Heart right ventricle (tissue), 16 donors: ENCODE measurements around the gene AKAP11. TPM values are rescaled to one million over a fixed set of nuclear protein-coding genes. Genes with fewer than 3 reads are reported as not detected.

Source experiments
- ATAC-seq, 8 donors: fragments of 200-7000 bp; cut with Tn5 transposase; one replicate each; pipeline ENCODE4 v1.9.1; 2020; ENCODE audit warnings: mild to moderate bottlenecking in 8 of 8, moderate library complexity in 8 of 8, moderate number of reproducible peaks in 1 of 8
- DNase-seq, 2 donors: peaks; one replicate each; pipeline ENCODE4 v3.0.0-alpha.2; 2020
- H3K27ac ChIP-seq, 10 donors: fragments of 200-600 bp; sonication (generic) in 2 of 10; one replicate each; pipeline versions ENCODE4 v1.5.0 to v1.8.0; 2020 to 2022; ENCODE audit warnings: mild to moderate bottlenecking in 3 of 10
- H3K27me3 ChIP-seq, 7 donors: fragments of 200-600 bp; one replicate each; pipeline ENCODE4 v1.8.0; 2021 to 2022; ENCODE audit warnings: mild to moderate bottlenecking in 2 of 7
- H3K36me3 ChIP-seq, 9 donors: fragments of 200-600 bp; sonication (generic) in 1 of 9; one replicate each; pipeline versions ENCODE4 v1.5.0 to v1.8.0; 2020 to 2022; ENCODE audit warnings: mild to moderate bottlenecking in 2 of 9
- H3K4me1 ChIP-seq, 9 donors: fragments of 200-600 bp; sonication (generic) in 1 of 9; one replicate each; pipeline versions ENCODE4 v1.5.0 to v1.8.0; 2020 to 2022; ENCODE audit warnings: mild to moderate bottlenecking in 4 of 9
- H3K4me3 ChIP-seq, 10 donors: fragments of 200-600 bp; sonication (generic) in 2 of 10; one replicate each; pipeline versions ENCODE4 v1.5.0 to v1.8.0; 2020 to 2022; ENCODE audit warnings: mild to moderate bottlenecking in 7 of 10, moderate library complexity in 2 of 10
- H3K9me3 ChIP-seq, 11 donors: fragments of 200-600 bp in 10 of 11; sonication (generic) in 2 of 11; one replicate each; pipeline versions ENCODE4 v1.5.0 to v1.8.0; 2013 to 2022; ENCODE audit warnings: mild to moderate bottlenecking in 2 of 11, control low read depth in 1 of 11, moderate library complexity in 1 of 11
- CTCF ChIP-seq, 9 donors: fragments of 200-600 bp; sonication (generic) in 2 of 9; IDR thresholded peaks; one replicate each; pipeline versions ENCODE4 v1.5.0 to v1.8.0; 2021 to 2022; ENCODE audit warnings: antibody characterized with exemption in 9 of 9, mild to moderate bottlenecking in 5 of 9, moderate library complexity in 1 of 9
- WGBS, 2 donors: extraction: QIAGEN DNeasy Blood & Tissue Kit; methylation state at CpG; one replicate each; pipeline ENCODE4 v1.1.7; 2013; ENCODE audit warnings: inconsistent platforms in 1 of 2; 5-methylcytosine and 5-hydroxymethylcytosine counted together
- intact Hi-C, 10 donors: fragments of 100-400 bp; cut with DNase I; formaldehyde crosslinking; loops; one replicate each; pipeline versions ENCODE4 v1.11.1 to v1.14.2; 2022
- polyA plus RNA-seq, 2 donors: library from polyadenylated mRNA; stranded (reverse); fragments of 200-250 nt; gene quantifications; one replicate each; pipeline ENCODE4 v1.2.3, GENCODE V29; 2013
- total RNA-seq, 10 donors: library from RNA; stranded (reverse); fragmentation: NEBNext Ultra II Directional in 3 of 10; extraction: Animal tissue kit (Norgen Biotek cat#: 25700) in 3 of 10; gene quantifications; one replicate each; pipeline versions ENCODE4 v1.2.1 to v1.2.4, GENCODE V29; 2021 to 2023
- donor health status: Arrhythmogenic right ventricular cardiomyopathy.
- donor health status: ischemic (EF 13 %, LVEDD 7.1; RV severe dilation, severe dysfunction).
- donor health status: healthy with polysubstance abuse.
- donor health status: DM: no; HTN: yes; CAD: no.
- donor health status: DM: no; HTN: no; CAD: no.
- donor health status: ischemic (EF 25% LVEDD 6.9; RV normal size, moderate dysfunction).
- donor health status: ischemic (EF 25% LVEDD 5.7; RV mildly dilated, moderate dysfunction).
- donor health status: healthy.
- donor health status: DM: yes; HTN: yes; CAD: no.
- donor health status: Ischemic cardiomyopathy.
- donor health status: ischemic (EF 35%, LVEDD 5.7; RV mildly dilated, moderate dysfunction).
- donor health status: nonischemic (EF 11% LVEDD 7.7; RV severe dilation, severe dysfunction).
- donor health status: DM: yes; HTN: yes; CAD: no.
- donor health status: PGD.
- donor health status: ischemic (EF 29% LVEDD 5.4; RV normal size, mild dysfunction).
- donor health status: nonischemic (EF 23%, LVEDD 6.1; RV moderate dilation, normal function).

Gene AKAP11
- total and polyA plus RNA-seq, 12 donors: 3.6 to 36.2 (median 28.1) TPM

- no peak overlapping the region for H3K27ac ChIP-seq
- H3K36me3 ChIP-seq: peaks cover 0 to 98% (median 9%) of the 10 kb centered on the region in 9 donors
- DNase-seq (no peak), ATAC-seq (no peak)
- H3K27me3 ChIP-seq: no peaks in the 10 kb centered on the region
- 65 to 69% methylated on average over 4 of the region's 4 CpGs for WGBS, 2 donors
- no peaks in the 10 kb centered on the region for H3K4me1 ChIP-seq
- intact Hi-C loops: no loop called here
- TF ChIP-seq CTCF (IDR thresholded peaks at IDR 0.05): no peak
- no peak overlapping the region for H3K4me3 ChIP-seq
- no peaks in the 10 kb centered on the region for H3K9me3 ChIP-seq
Observed at GRCh38 chr13:42307461-42307860, 35.5 kb downstream of the AKAP11 start.

GRCh38 chr13:42312817-42313431, 41.0 kb downstream of the AKAP11 start:
- intact Hi-C loops: no loop called here
- Histone ChIP-seq H3K27ac (no peak overlapping the region), H3K27me3 (no peaks in the 10 kb centered on the region), H3K9me3 (no peaks in the 10 kb centered on the region), H3K4me3 (no peak overlapping the region), H3K36me3 (peaks cover 0 to 99% (median 19%) of the 10 kb centered on the region in 9 donors), H3K4me1 (no peaks in the 10 kb centered on the region)
- 69 to 77% methylated on average over 2 of the region's 2 CpGs for WGBS, 2 donors
- DNase-seq (no peak), ATAC-seq (no peak)
- no peak for TF ChIP-seq CTCF (IDR thresholded peaks at IDR 0.05)

GRCh38 chr13:42318570-42318969, 46.6 kb downstream of the AKAP11 start:
- ATAC-seq: no peak

GRCh38 chr13:42320375-42320787, 48.4 kb downstream of the AKAP11 start:
- Histone ChIP-seq H3K4me1 (no peaks in the 10 kb centered on the region), H3K27ac (no peak overlapping the region), H3K27me3 (no peaks in the 10 kb centered on the region), H3K9me3 (no peaks in the 10 kb centered on the region), H3K36me3 (peaks cover 0 to 68% (median 5%) of the 10 kb centered on the region in 9 donors), H3K4me3 (no peak overlapping the region)
- intact Hi-C loops: no loop called here
- 87 to 92% methylated on average over 4 of the region's 4 CpGs for WGBS, 2 donors
- DNase-seq (no peak), ATAC-seq (no peak)
- TF ChIP-seq CTCF (IDR thresholded peaks at IDR 0.05): no peak

More at GRCh38 chr13:42318570-42318969, 46.6 kb downstream of the AKAP11 start:
- Histone ChIP-seq H3K4me3 (no peak overlapping the region), H3K27me3 (no peaks in the 10 kb centered on the region), H3K27ac (no peak overlapping the region), H3K36me3 (peaks cover 0 to 84% (median 10%) of the 10 kb centered on the region in 9 donors), H3K9me3 (no peaks in the 10 kb centered on the region), H3K4me1 (no peaks in the 10 kb centered on the region)
- TF ChIP-seq CTCF (IDR thresholded peaks at IDR 0.05): no peak
- no peak for DNase-seq
- 72 to 87% methylated on average over 3 of the region's 3 CpGs for WGBS, 2 donors
- intact Hi-C loops: no loop called here
